ENCODE data around the gene KIRREL3. TPM values are rescaled to one million over a fixed set of nuclear protein-coding genes. Genes with fewer than 3 reads are reported as not detected.

The KIRREL3 gene
- total RNA-seq, 1 donor from 2014 or later, result not detected

DNA sequence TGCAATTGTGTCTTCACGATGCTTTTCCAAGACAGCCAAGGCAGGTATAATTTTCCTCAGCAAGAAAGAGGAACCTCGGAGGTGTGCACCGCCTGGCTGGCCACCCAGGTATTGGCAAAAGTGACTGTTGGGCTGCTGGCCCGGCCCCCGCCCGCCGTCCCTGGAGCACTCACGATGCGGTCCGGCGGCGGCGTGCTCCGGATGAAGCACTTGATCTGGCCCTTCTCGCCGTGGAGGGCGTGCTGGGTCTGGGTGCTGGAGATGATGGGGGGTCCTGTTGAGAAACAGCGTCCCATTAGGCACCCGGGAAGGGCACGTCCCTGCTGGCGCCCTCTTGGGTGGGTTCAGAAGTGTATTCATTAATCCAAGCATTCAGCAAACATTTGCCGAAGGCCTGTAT is 560.3 kb downstream of the KIRREL3 start:
- intact Hi-C loops (cut with micrococcal nuclease), result no loop called here
- H3K27me3 Mint-ChIP-seq, result peaks cover 6% of the 10 kb centered on the region
- no peaks in the 10 kb centered on the region for H3K9me3 Mint-ChIP-seq
- no peak overlapping the region for H3K27ac Mint-ChIP-seq
- DNase-seq, result no peak
- no peaks in the 10 kb centered on the region for H3K36me3 Mint-ChIP-seq (ENCODE audit: low read depth)
- H3K4me1 Mint-ChIP-seq, result peaks cover 3% of the 10 kb centered on the region
- no peak overlapping the region for H3K4me3 Mint-ChIP-seq

DNA sequence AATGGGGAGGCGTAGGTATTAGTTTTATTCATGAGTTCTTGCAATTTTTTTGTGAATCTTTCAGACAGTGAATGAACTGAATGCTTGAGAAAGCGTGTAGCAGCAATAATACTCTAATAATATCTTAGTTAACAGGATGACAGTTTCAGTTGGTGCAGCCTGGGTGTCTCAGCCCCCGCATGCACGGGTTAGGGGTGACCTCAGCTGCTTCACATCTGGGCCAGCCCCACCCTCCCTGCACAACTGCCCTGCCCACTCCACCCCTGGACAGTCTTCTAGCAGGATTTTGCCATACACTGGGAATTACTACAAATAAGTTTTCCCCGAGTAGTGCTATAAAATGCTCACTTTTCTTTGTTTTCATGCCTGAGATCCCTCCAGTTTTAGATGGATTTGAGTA is 561.9 kb downstream of the KIRREL3 start:
- no peak overlapping the region for H3K4me3 Mint-ChIP-seq
- peaks cover 6% of the 10 kb centered on the region for H3K27me3 Mint-ChIP-seq
- intact Hi-C loops (cut with micrococcal nuclease), result no loop called here
- no peaks in the 10 kb centered on the region for H3K36me3 Mint-ChIP-seq (ENCODE audit: low read depth)
- H3K27ac Mint-ChIP-seq, result no peak overlapping the region
- peaks cover 3% of the 10 kb centered on the region for H3K4me1 Mint-ChIP-seq
- no peaks in the 10 kb centered on the region for H3K9me3 Mint-ChIP-seq
- DNase-seq, result no peak

DNA sequence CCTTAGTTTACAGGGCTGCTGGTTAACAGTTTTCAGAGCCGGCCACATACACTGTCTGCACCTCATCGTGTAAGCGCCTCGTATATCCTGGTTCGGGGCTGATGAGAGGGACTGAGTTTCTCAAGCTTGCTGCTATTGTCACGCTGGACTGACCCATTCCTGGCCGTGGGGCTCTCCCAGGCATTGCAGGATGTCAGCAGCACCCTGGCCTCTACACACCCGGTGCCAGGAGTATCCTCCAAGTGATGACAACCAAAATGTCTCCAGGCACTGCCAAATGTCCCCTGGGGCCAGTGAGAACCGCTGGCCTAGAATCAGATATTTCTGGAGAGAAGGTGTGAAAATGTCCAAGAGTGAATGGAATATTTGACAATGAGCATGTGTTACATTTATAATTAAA is 562.3 kb downstream of the KIRREL3 start:
- no peak for DNase-seq
- no peaks in the 10 kb centered on the region for H3K36me3 Mint-ChIP-seq (ENCODE audit: low read depth)
- peaks cover 3% of the 10 kb centered on the region for H3K4me1 Mint-ChIP-seq
- no peaks in the 10 kb centered on the region for H3K9me3 Mint-ChIP-seq
- no peak overlapping the region for H3K27ac Mint-ChIP-seq
- no peak overlapping the region for H3K4me3 Mint-ChIP-seq
- intact Hi-C loops (cut with micrococcal nuclease), result no loop called here
- H3K27me3 Mint-ChIP-seq, result peaks cover 6% of the 10 kb centered on the region

DNA sequence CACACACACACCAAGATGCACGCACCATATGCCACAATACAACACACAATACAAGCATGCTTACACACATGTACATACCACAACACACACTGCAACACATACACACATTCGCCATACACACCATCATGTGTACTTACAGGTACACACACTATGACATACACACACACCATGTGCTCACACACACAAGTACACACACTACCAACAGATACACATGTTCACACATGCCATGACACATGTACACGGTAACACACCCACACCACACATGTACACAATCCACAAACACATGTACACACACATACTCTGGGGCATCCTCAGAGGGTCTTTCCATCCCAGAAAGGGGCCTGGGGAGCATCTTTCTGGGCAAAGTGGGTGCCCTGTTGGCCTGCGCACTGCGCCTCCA is 562.8 kb downstream of the KIRREL3 start:
- Mint-ChIP-seq H3K27ac (no peak overlapping the region), H3K36me3 (ENCODE audit: low read depth) (no peaks in the 10 kb centered on the region), H3K4me1 (peaks cover 3% of the 10 kb centered on the region), H3K27me3 (peaks cover 4% of the 10 kb centered on the region), H3K4me3 (no peak overlapping the region), H3K9me3 (no peaks in the 10 kb centered on the region)
- DNase-seq, result no peak
- intact Hi-C loops (cut with micrococcal nuclease), result no loop called here

DNA sequence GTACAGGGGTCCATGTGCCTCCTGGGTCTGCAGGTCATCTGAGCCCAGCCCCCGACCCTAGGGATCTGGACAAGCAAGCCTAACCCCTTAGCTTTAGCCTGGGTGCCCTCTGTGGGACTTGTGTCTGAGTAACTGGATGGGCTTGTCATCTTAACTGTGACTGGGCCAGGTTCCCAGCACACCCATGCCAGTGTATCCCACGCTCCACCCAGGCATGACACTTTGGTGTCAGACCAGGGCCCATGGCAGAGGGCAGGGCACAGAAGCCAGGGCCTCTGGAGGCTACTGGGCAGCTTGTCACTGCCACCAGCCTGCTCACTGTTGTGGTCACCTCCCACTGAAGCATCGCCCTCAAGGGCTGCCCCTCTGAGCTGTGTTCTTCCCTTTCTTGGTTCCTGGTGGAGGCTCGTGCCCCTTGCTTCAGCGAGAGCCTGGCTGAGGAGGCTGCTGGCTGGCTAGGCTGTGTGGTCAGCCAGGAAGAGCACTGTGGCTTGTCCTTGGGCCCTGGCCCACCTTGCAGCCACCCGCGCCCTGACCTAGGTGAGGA is 564.3 kb downstream of the KIRREL3 start:
- Mint-ChIP-seq H3K4me1 (peaks cover 3% of the 10 kb centered on the region), H3K27ac (no peak overlapping the region), H3K4me3 (no peak overlapping the region), H3K36me3 (ENCODE audit: low read depth) (no peaks in the 10 kb centered on the region), H3K27me3 (peaks cover 4% of the 10 kb centered on the region), H3K9me3 (no peaks in the 10 kb centered on the region)
- no peak for DNase-seq
- intact Hi-C loops (cut with micrococcal nuclease), result no loop called here

DNA sequence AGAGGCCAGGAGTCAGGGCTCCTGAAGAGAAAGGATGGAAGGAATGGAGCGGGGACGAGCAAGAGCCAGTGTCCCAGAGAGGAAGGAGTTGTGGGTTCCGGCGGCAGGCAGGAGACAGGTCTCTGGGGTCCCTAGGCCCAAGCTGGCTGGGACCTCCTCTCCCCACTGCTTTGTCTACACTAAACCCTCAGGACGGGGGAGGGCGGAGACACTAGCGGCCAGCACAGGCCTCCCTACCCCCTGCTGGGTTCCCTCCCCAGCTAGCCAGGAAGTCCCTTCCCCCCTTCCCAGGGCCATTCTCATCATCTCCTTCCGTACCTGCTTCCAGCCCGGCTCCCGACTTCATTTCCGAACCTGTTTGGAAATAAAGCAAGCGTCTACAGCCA is 565.6 kb downstream of the KIRREL3 start:
- H3K9me3 Mint-ChIP-seq, result no peaks in the 10 kb centered on the region

DNA sequence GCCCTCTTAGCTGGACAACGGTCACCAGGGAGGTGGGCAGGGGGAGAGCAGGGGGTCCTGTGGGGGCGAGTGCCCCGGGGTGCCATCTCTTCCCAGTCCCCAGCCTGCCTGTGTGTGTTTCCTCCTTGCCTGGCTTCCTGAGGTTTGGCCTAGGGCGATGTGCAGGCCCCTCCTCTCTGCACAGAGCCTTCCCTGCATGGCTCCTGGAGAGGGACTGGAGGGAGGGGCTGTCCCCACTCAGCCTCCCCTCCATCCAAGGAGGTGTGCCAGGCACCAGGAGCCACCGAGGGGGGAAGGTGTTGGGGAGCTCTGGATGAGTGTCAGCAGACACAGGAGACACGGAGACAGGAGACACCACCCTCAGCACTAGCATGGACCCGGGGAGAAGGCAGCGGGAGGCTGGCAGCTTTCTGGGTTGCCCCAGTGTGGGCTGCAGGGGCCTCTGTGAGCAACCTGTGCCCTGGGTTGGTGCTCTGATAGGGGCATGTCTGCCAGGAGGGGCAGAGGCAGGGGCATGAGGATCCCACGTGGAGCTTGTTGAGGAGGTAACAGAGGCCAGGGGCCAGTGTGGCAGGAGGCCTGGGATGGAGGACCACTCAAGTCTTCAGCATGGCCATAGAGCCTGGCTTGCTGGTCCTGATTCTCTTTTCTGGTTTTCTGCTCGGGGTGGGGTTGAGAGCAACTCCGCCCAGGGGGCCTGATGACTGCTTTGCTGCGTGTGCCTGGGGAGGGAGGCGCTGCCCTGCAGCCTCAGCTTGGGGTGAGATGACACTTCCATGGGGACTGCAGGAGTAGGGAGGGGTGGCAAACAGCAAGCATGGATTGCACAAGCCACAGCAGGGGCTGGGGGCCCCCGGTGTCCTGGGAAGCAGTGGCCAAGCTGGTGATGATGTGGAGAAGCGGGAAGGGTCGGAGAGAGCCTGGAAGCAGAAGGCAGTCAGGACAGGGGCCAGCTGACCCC is 566.3 kb downstream of the KIRREL3 start:
- H3K27ac Mint-ChIP-seq, result no peak overlapping the region
- no peaks in the 10 kb centered on the region for H3K9me3 Mint-ChIP-seq
- no peaks in the 10 kb centered on the region for H3K4me1 Mint-ChIP-seq
- intact Hi-C loops (cut with micrococcal nuclease), result no loop called here
- DNase-seq, result no peak
- no peaks in the 10 kb centered on the region for H3K36me3 Mint-ChIP-seq (ENCODE audit: low read depth)
- H3K27me3 Mint-ChIP-seq, result no peaks in the 10 kb centered on the region
- H3K4me3 Mint-ChIP-seq, result no peak overlapping the region

More for the DNA sequence above, 565.6 kb downstream of the KIRREL3 start:
- DNase-seq, result no peak
- intact Hi-C loops (cut with micrococcal nuclease), result no loop called here
- H3K27me3 Mint-ChIP-seq, result no peaks in the 10 kb centered on the region
- H3K36me3 Mint-ChIP-seq (ENCODE audit: low read depth), result no peaks in the 10 kb centered on the region
- H3K4me1 Mint-ChIP-seq, result no peaks in the 10 kb centered on the region
- no peak overlapping the region for H3K27ac Mint-ChIP-seq
- no peak overlapping the region for H3K4me3 Mint-ChIP-seq

DNA sequence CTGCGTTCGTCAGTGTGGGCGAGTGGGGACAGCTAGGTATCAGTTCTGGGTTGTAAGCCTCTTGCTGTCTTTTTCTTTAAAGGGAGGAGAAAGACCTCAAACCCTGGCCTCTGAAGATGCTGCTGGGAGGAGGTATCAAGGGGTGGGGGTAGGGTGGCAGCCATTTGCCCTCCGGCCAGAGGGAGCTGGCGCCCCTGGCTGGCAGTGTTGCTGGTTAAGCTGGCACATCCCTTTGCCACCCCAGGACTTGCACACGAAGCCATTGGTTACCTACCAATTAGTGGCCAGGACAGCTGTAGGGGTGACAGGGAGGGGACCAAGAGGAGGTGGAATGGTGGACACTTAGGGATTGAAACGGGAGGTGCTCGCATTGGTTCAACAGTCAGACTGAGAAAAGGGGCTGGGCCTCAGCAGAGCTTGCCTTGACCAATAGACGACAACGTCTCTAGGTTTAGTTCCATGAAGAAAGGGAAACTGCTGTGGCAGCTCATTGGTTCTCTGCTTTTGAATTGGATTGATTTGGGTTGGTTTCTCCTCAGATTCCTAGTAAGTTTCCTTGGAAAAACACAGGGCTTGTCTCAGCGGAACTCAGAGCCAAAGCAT is 567.2 kb downstream of the KIRREL3 start:
- H3K9me3 Mint-ChIP-seq, result no peaks in the 10 kb centered on the region
- H3K4me1 Mint-ChIP-seq, result no peaks in the 10 kb centered on the region
- intact Hi-C loops (cut with micrococcal nuclease), result no loop called here
- H3K4me3 Mint-ChIP-seq, result no peak overlapping the region
- H3K27ac Mint-ChIP-seq, result no peak overlapping the region
- H3K27me3 Mint-ChIP-seq, result no peaks in the 10 kb centered on the region
- H3K36me3 Mint-ChIP-seq (ENCODE audit: low read depth), result no peaks in the 10 kb centered on the region
- DNase-seq, result no peak

DNA sequence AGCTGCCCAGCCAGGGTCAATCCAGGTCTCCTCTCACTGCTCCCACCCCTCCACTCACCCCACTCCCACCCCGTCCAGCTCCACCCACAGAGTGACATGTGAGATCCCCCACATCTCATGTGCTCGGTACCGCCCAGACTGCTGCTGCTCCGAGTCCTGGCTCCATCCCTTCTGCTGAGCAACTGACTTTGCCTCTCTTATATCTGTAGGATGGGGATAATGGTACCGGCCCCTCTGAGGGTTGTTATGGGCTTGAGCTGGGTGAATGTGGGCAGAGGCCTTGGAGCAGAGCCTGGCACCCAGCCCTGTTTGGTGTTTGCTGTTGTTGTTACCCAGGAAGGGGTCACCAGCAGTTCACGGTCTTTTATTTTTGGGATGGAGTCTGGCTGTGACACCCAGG is 568.0 kb downstream of the KIRREL3 start:
- Mint-ChIP-seq H3K27me3 (no peaks in the 10 kb centered on the region), H3K4me3 (no peak overlapping the region), H3K36me3 (ENCODE audit: low read depth) (no peaks in the 10 kb centered on the region), H3K27ac (no peak overlapping the region), H3K9me3 (no peaks in the 10 kb centered on the region), H3K4me1 (no peaks in the 10 kb centered on the region)
- no peak for DNase-seq
- intact Hi-C loops (cut with micrococcal nuclease), result no loop called here

DNA sequence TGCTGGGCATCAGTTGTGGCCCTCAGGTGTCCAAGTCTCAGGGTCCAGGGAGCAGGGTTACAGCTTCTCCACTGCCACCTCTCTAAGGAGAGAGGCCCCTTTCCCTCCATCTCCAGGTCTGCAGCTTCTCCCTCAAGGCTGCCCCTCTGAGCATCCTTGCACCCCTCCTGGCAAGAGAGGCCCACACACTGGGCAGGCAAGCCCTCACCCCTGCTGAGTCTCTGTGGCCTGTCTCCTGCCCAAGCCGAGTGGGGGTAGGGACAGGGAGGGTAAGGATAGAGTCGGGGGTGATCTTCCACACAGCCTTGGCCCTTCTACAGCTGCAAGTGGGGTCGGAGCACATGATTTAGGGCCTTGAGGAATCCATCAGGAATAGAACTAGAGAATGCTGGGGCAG is 568.5 kb downstream of the KIRREL3 start:
- intact Hi-C loops (cut with micrococcal nuclease), result no loop called here

DNA sequence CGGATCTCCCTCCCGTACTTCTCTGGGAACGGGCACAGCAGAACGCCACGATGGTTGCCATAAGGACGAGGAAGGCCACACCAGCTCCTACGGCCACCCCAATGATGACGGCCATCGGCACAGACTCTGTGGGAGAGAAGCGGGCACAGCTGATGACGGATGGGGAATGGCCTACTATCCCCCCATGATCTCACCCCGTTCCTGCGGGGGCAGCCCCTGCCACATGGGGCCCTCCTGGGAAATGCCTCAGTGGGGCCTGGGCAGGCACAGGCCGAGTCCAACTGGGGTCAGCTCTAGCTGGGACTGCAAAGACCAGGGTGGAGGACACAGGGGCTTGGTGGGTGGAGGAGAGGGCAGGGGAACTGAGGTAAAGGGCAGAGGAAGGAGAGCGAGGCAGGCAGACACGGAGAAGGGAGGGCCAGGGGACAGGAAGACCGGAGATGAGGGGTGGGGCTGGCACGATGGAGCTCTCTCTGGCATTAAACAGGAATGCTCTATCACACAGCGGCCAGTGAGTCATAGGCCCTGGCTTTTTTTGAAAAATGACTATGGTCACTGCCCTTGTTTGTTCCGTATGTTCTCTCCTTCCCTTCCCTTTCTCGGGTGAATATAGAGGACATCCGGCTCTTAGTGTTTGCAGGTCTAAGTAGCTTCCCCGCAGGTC is 569.0 kb downstream of the KIRREL3 start:
- H3K9me3 Mint-ChIP-seq, result no peaks in the 10 kb centered on the region

More for the DNA sequence above, 568.5 kb downstream of the KIRREL3 start:
- Mint-ChIP-seq H3K27ac (no peak overlapping the region), H3K9me3 (no peaks in the 10 kb centered on the region), H3K4me1 (no peaks in the 10 kb centered on the region), H3K4me3 (no peak overlapping the region), H3K36me3 (ENCODE audit: low read depth) (no peaks in the 10 kb centered on the region), H3K27me3 (no peaks in the 10 kb centered on the region)
- DNase-seq, result no peak

DNA sequence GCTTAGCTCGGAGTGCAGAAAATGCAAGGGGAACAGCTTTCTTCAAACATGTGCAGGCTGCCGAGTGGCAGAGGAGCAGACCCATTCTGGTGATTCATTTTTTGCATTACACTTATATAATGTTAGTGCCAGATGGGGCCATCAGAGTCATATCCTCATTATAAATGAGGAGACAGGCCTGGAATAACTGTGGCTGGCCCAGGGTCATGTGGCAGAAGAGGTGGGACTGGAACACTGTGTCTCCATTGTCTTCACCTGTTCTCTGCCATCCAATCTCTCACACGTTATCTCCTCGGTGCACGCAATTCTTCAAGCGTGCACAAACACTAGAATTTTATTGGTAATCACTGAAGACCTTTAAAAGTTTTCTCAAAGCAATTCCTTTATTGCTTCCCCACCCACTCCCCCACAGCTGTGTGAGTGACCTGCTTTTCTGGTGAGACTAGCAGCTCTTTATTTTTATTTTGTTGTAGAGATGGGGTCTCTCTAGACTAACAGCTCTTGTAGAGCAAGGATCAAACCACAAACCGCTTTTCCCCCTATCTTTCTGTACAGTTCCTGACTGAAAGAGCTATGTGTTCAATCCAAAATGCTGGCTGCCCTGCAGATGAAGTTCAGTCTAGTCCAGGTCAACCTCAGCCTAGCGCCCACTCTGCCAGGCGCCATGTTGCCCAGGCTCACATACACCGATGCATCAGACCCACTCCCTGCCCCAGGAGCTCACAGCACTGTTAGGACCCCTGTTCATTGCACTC is 569.8 kb downstream of the KIRREL3 start:
- no peak overlapping the region for H3K4me3 Mint-ChIP-seq
- no peak overlapping the region for H3K27ac Mint-ChIP-seq
- no peak for DNase-seq
- intact Hi-C loops (cut with micrococcal nuclease), result no loop called here
- H3K9me3 Mint-ChIP-seq, result no peaks in the 10 kb centered on the region
- H3K4me1 Mint-ChIP-seq, result no peaks in the 10 kb centered on the region
- no peaks in the 10 kb centered on the region for H3K27me3 Mint-ChIP-seq
- H3K36me3 Mint-ChIP-seq (ENCODE audit: low read depth), result no peaks in the 10 kb centered on the region

More for the DNA sequence above, 569.0 kb downstream of the KIRREL3 start:
- intact Hi-C loops (cut with micrococcal nuclease), result no loop called here
- no peaks in the 10 kb centered on the region for H3K4me1 Mint-ChIP-seq
- H3K36me3 Mint-ChIP-seq (ENCODE audit: low read depth), result no peaks in the 10 kb centered on the region
- H3K27ac Mint-ChIP-seq, result no peak overlapping the region
- no peak for DNase-seq
- no peaks in the 10 kb centered on the region for H3K27me3 Mint-ChIP-seq
- no peak overlapping the region for H3K4me3 Mint-ChIP-seq

Data from activated CD4-positive, alpha-beta T cell treated with anti-CD3 and anti-CD28 coated beads, Interleukin-2, amount 10 ng/mL, durations not matched to agents 24 days and 14 days (primary cell).